22Rv1 (cell line): ENCODE data around the gene ALOX15.
"Not testable (repeated sequence)": the region's sequence is repeated elsewhere in the genome, so short reads cannot be mapped to it uniquely, and the experiment has no call there.

ENCODE experiments used
- H3K27ac ChIP-seq: fragments of 450-650 bp; 2 replicates; pipeline ENCODE4 v1.5.1; 2017
- CTCF ChIP-seq: fragments of 450-650 bp; IDR thresholded peaks from 2 replicates; pipeline ENCODE4 v1.5.1; 2017; ENCODE audit warnings: mild to moderate bottlenecking
- ZFX ChIP-seq: fragments of 450-650 bp; IDR thresholded peaks from 2 replicates; pipeline ENCODE4 v1.6.1; 2017; ENCODE audit warnings: antibody characterized with exemption, borderline replicate concordance

ALOX15 gene, protein sequence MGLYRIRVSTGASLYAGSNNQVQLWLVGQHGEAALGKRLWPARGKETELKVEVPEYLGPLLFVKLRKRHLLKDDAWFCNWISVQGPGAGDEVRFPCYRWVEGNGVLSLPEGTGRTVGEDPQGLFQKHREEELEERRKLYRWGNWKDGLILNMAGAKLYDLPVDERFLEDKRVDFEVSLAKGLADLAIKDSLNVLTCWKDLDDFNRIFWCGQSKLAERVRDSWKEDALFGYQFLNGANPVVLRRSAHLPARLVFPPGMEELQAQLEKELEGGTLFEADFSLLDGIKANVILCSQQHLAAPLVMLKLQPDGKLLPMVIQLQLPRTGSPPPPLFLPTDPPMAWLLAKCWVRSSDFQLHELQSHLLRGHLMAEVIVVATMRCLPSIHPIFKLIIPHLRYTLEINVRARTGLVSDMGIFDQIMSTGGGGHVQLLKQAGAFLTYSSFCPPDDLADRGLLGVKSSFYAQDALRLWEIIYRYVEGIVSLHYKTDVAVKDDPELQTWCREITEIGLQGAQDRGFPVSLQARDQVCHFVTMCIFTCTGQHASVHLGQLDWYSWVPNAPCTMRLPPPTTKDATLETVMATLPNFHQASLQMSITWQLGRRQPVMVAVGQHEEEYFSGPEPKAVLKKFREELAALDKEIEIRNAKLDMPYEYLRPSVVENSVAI

DNA sequence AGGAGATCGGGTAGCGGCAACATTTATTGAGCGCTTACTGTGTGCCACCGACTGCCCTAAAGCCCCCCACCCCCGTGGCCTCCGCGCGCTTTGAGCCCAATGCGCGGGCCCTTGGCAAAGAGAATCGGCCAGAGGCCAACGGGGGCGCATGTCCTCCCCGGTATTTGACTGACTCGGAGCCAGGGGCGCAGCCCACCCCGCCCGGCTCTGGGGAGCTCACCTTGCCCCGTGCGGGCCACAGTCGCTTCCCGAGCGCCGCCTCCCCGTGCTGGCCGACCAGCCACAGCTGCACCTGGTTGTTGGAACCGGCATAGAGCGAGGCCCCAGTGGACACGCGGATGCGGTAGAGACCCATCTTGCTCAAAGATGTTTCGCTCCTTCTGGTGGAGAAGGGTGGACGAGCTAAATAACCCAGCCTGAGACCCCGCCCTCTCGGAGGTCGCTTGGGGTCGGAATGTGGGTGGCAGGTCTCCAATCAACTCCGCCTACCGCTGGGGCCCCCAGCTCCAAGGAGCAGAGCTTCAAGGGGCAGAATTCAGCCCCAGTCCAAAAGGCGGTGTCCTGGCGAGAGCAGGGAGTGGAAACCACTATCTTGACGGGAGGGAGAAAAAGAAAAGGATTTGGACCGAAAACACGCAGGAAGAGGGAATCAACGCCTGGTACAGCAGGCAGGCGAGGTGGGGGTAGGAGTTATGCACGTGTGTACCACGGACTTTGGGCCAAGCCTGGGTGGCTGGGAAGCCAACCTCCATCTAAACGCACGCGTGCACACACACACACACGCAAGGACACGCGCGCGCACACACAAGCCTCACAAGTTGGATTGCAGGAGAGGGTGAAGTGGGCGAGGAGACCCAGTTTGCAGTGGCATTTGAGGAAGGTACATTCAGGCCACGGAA is at the start of gene ALOX15:
ALOX15 (minus strand) TSS at position 382 of the 899 bp plus-strand sequence; CDS start at position 355, 27 bp downstream.
- TF ChIP-seq CTCF (no peak), ZFX (no peak)
- H3K27ac ChIP-seq = no peak within 1 kb of the TSS

DNA sequence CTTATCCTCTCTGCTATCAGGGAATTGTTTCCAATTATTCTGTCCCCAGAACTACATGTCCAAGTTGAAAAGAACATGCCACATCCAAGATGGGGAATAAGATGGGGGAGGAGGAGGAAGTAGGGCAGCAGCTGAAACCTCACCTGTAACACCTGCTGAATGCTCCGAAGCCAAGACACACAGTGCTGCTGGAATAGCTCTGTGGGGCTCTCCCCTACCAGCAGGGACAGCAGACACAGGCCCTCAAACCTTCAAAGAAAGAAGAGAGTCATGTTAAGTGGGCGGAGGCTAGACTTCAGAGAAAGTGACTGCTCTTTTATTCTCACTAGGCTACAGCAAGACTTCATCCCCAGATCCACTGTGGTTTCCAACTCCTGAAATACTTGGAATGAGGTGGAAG is 49.3 kb upstream of the ALOX15 start:
- TF ChIP-seq CTCF = no peak
- no peak for TF ChIP-seq ZFX
- H3K27ac ChIP-seq = no peak overlapping the region

DNA sequence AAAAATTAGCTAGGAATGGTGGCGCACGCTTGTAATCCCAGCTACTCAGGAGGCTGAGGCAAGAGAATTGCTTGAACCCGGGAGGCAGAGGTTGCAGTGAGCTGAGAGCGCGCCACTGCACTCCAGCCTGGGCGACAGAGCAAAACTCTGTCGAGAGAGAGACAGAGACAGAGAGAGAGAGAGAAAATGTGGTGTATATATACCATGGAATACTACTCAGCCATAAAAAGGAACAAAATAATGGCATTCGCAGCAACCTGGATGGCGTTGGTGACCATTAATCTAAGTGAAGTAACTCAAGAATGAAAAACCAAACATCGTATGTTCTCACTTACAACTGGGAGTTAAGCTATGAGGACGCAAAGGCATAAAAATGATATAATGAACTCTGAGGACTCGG is 48.4 kb upstream of the ALOX15 start:
- H3K27ac ChIP-seq = not testable (repeated sequence)

DNA sequence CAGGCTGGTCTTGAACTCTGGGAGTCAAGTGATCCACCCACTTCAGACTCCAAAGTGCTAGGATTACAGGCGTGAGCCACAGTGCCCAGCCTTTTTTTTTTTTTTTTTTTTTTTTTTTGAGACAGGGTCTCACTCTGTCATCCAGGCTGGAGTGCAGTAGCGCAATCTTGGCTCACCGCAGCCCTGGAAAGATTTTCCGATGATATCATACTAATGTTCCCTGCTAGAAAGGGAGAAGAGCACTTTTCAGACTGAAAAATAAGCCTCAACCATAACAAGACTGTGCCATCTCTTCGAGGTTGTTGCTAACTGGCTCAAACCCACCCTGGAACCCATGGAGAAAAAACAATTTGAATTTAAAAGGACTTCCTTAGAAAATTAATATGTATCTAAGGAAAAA is 42.3 kb upstream of the ALOX15 start:
- not testable (repeated sequence) for H3K27ac ChIP-seq

- no peak overlapping the region for H3K27ac ChIP-seq
- TF ChIP-seq CTCF (no peak), ZFX (no peak)
Measured at GRCh38 chr17:4679658-4680057, 38.2 kb upstream of the ALOX15 start.

DNA sequence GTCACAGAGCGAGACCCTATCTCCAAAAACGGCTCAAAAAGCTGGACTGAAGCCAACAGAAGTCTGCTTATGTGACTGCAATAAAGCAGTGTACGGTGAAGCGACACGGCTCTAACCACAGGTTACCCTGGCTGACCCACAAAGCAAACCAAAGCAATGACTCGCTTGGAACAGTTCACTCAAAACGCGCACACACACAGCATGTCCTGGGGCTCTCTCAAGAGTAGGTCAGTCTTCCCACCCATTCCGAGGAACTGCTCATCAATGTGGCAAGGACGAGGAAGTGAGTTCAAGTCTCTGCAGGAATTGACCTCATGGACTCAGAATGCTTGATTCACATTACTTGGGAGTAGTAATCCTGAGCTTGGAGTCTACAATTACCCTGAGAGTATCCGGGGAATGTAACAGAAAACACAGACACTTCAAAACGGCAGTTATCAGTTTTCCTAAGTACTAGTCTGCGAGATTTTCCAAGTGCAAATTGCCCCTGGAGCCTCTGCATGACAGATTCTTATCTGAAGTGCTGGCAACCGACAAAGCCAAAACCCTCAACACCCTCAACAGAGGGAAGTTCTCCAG is 37.1 kb upstream of the ALOX15 start:
- no peak overlapping the region for H3K27ac ChIP-seq
- TF ChIP-seq ZFX (no peak), CTCF (no peak)

DNA sequence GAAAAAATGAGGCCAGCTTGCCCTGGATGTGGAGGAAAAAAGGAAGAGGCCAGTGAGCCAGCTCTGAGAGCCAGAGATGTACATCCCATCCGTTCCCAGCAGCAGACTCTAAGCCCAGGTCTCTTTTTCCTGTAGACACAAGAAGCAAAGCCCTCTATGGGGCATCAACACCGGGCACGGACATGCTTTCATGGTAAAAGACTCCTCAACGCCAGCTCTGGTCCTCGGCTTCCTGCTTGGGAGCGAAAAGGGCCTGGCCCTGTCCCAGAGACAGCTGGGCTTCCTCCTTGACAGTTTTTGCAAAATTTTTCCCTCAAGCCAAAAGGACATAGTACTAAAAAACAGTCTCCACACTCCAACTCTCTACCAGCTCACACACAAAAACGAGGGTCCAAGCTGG is 35.3 kb upstream of the ALOX15 start:
- TF ChIP-seq CTCF (no peak), ZFX (no peak)
- no peak overlapping the region for H3K27ac ChIP-seq

DNA sequence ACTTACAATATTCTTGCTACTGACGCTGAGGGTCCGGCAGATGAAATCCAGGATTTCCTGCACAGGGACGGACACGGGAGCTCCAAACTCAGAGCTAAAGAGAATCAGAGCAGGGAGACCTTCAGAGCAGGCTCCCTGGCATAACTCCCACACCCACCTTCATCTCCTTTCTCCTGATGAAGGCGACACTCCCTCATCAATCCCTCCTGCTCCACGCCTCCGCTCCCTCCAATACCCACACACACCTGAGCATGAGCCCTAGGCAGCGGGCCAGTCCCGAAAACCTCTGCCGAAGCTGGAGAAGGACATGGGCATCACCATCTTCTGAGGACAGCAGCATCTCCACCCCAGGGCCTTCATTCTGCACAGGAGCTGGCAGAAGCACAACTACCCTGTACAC is 34.3 kb upstream of the ALOX15 start:
- no peak overlapping the region for H3K27ac ChIP-seq
- TF ChIP-seq ZFX = no peak
- TF ChIP-seq CTCF = no peak
